BE2C (cell line): ENCODE results near the gene CALY.
"Not testable (repeated sequence)": the region's sequence is repeated elsewhere in the genome, so short reads cannot be mapped to it uniquely, and the experiment has no call there.

Source experiments
- DNase-seq: peaks from one replicate; pipeline ENCODE4 v3.0.0-alpha.2; 2020
- H3K27me3 ChIP-seq: fragments of 250-450 bp; sonication (Bioruptor Pico); 2 replicates; pipeline ENCODE4 v1.5.1; 2020; ENCODE audit warnings: mild to moderate bottlenecking
- H3K36me3 ChIP-seq: fragments of 250-450 bp; sonication (Bioruptor Pico); 2 replicates; pipeline ENCODE4 v1.5.1; 2020; ENCODE audit warnings: mild to moderate bottlenecking
- H3K4me1 ChIP-seq: fragments of 250-450 bp; sonication (Bioruptor Pico); 2 replicates; pipeline ENCODE4 v1.5.1; 2020
- H3K4me3 ChIP-seq: 2 replicates; pipeline ENCODE4 v1.5.1; 2011; ENCODE audit warnings: low read depth, low read length
- H3K9me3 ChIP-seq: fragments of 250-450 bp; sonication (Bioruptor Pico); 2 replicates; pipeline ENCODE4 v1.5.1; 2020
- TF ChIP-seq, protein P1 (sequence below): IDR thresholded peaks from 2 replicates; pipeline ENCODE4 v1.5.1; 2012; ENCODE audit warnings: mild to moderate bottlenecking, low read depth, low read length

CALY gene

DNA sequence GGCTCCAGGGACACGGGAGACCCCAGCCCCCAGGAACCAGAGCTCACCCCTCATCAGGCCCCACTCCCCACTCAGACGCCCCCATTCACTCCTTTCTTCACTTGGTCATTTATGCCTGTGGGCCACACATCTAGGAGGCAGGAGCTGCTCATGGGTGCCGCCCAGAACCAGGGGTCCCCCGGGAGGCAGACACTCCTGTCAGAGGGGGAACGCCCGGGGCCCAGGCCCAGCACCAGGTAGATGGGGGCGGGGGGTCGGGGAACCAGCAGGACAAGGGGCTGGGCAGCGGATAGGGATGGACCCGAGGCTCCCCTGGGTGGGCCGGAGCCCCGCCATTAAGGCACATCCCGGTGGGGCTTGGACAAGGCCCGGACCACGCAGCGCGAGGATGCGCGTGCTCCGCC lies 11.8 kb downstream of the CALY start:
- H3K9me3 ChIP-seq: peaks cover 4% of the 10 kb centered on the region; the same call in 1 of the 2 replicates
- TF ChIP-seq, protein P1, sequence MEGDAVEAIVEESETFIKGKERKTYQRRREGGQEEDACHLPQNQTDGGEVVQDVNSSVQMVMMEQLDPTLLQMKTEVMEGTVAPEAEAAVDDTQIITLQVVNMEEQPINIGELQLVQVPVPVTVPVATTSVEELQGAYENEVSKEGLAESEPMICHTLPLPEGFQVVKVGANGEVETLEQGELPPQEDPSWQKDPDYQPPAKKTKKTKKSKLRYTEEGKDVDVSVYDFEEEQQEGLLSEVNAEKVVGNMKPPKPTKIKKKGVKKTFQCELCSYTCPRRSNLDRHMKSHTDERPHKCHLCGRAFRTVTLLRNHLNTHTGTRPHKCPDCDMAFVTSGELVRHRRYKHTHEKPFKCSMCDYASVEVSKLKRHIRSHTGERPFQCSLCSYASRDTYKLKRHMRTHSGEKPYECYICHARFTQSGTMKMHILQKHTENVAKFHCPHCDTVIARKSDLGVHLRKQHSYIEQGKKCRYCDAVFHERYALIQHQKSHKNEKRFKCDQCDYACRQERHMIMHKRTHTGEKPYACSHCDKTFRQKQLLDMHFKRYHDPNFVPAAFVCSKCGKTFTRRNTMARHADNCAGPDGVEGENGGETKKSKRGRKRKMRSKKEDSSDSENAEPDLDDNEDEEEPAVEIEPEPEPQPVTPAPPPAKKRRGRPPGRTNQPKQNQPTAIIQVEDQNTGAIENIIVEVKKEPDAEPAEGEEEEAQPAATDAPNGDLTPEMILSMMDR: no peak
- no peaks in the 10 kb centered on the region for H3K4me1 ChIP-seq
- H3K4me3 ChIP-seq: peak overlapping the region; percentile 57
- H3K36me3 ChIP-seq: no peaks in the 10 kb centered on the region
- DNase-seq: peak; percentile 40
- H3K27me3 ChIP-seq: peaks cover 12% of the 10 kb centered on the region

DNA sequence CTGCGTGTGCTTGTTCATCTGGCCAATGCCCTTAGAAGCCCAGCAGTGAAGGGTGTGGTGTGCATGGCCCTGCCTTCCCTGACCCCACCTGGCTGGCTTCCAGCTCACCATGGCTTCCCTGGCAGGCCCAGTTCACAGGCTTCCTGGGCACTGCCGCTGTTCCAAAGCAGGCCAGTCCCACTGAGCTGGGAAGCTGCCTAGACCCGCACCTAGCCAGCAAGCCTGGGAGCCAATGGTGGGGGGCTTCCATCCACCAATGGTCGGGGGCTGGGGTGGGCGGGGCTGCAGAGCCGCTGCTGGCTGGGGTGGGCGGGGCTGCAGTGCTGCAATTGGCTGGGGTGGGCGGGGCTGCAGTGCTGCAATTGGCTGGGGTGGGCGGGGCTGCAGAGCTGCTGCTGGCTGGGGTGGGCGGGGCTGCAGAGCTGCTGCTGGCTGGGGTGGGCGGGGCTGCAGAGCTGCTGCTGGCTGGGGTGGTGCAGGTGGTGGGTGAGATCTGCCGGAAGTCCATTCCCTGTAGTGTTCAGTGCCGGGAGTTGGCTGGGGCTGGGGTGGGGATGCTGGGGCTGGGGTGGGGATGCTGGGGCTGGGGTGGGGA lies 12.4 kb downstream of the CALY start:
- Histone ChIP-seq H3K27me3 (peaks cover 12% of the 10 kb centered on the region), H3K9me3 (peaks cover 4% of the 10 kb centered on the region; the same call in 1 of the 2 replicates), H3K4me1 (no peaks in the 10 kb centered on the region), H3K4me3 (peak overlapping the region; percentile 57), H3K36me3 (no peaks in the 10 kb centered on the region)
- TF ChIP-seq, protein P1: no peak
- peak; percentile 92 for DNase-seq

DNA sequence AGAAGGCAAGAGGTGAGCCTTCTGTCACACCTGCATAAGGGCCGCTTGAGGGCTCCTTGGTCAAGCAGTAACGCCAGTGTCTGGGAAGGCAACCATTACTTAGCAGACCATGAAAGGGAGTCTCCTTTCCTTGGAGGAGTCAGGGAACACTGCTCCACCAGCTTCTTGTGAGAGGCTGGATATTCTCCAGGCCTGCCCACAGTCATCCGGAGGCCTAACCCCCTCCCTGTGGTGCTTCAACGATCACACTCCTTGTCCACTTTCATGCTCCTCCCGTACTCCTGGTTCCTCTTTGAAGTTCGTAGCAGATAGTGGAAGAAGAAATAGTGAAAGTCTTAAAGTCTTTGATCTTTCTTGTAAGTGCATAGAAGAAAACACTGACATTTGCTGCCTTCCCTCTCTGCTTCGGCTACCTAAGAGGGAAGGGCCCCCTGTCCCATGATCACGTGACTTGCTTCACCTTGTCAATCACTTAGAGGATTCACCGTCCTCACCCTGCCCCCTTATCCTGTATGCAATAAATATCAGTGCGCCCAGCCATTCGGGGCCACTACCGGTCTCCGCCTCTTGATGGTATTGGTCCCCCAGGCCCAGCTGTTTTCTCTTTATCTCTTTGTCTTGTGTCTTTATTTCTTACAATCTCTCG lies 14.5 kb downstream of the CALY start:
- H3K36me3 ChIP-seq, H3K4me3 ChIP-seq, DNase-seq, H3K4me1 ChIP-seq, H3K9me3 ChIP-seq: not testable (repeated sequence)
- peaks cover 12% of the 10 kb centered on the region for H3K27me3 ChIP-seq

DNA sequence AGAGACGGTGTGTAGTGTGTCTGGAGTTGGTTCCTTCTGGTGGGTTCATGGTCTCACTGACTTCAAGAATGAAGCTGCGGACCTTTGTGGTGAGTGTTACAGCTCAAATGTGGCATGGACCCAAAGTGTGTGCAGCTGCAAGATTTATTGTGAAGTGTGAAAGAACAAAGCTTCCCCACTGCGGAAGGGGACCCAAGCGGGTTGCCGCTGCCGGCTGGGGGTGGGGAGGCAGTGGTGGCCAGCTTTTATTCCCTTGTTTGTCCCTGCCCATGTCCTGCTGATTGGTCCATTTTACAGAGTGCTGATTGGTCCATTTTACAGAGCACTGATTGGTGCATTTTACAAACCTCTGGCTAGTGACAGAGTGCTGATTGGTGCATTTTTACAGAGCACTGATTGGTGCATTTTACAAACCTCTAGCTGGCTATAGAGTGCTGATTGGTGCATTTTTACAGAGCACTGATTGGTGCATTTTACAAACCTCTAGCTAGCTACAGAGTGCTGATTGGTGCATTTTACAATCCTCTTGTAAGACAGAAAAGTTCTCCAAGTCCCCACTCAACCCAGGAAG lies 15.8 kb downstream of the CALY start:
- H3K36me3 ChIP-seq, H3K4me1 ChIP-seq, H3K9me3 ChIP-seq, DNase-seq, H3K4me3 ChIP-seq, H3K27me3 ChIP-seq: not testable (repeated sequence)

DNA sequence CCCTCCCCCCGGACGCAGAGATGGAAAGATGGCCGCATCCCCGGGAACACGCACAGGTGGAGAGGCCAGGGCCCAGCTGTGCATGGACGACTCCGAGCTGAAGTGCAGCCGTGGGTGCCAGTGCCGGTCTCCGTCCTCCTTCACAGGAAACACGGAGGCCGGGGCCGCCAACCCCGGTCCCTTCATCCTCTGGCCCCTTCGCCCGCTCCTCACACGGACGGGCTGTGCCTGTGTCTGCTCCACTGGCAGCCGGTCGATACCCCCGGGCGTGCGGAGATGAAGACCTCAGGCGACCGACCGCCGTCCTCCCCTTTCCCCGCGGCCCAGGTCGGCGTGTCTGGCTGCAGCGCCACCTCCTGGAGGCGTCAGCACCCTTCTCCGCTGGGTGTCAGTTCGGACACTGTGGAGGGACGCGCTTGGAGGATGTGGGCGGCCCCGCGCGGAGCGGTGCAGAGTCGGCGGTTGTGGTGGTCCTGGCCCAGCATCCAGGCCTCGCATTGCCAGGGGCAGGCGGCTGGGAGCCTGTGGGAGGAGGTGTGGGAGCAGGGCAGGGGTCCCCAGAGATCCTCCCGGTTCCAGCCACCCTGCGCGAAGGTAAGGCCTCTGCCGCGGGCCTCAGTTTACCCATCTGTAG lies 18.1 kb downstream of the CALY start:
- Histone ChIP-seq H3K27me3 (no peaks in the 10 kb centered on the region), H3K4me3 (peak overlapping the region; percentile 59), H3K36me3 (no peaks in the 10 kb centered on the region), H3K9me3 (peaks cover 4% of the 10 kb centered on the region; the same call in 1 of the 2 replicates), H3K4me1 (peaks cover 8% of the 10 kb centered on the region; the same call in 1 of the 2 replicates)
- TF ChIP-seq, protein P1: peak; percentile 67
- peak; percentile 84 for DNase-seq

DNA sequence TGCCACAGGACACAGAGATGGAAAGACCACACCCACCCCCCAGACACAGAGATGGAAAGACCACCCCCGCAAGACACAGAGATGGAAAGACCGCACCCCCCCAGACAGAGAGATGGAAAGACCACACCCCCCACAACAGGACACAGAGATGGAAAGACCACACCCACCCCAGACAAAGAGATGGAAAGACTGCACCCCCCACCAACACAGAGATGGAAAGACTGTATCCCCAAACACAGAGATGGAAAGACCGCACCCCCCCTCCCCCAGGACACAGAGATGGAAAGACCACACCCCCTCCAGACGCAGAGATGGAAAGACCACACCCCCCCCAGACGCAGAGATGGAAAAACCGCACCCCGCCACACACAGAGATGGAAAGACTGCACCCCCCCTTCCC lies 20.0 kb downstream of the CALY start:
- no peak overlapping the region for H3K4me3 ChIP-seq
- H3K9me3 ChIP-seq: peaks cover 4% of the 10 kb centered on the region; the same call in 1 of the 2 replicates
- H3K4me1 ChIP-seq: peaks cover 8% of the 10 kb centered on the region; the same call in 1 of the 2 replicates
- no peaks in the 10 kb centered on the region for H3K27me3 ChIP-seq
- H3K36me3 ChIP-seq: no peaks in the 10 kb centered on the region
- TF ChIP-seq, protein P1: no peak
- DNase-seq: no peak
